ENCODE data around the gene MGAT5.

Gene MGAT5

DNA sequence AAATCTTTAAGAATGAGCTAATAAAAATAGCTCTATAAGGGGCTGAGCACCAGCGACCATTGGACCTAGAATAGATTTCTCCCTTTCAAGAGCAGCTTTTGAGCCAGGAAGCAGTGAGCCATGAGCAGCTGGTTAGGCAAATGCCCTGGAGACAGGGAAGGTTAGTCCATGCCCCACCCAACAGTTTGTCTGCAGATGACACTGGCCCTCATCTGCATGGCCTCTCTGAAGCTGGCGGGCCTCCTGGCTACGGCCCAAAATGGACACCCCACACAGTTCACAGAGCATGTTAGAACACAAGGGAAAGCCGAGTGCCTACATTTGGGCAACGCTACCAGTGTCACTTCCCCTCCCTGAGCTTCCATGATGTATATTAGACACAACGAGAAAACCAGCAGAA lies 201.1 kb downstream of the MGAT5 start:
- no peak overlapping the region for H3K4me3 ChIP-seq (ENCODE audit: low read length)
- TF ChIP-seq ZNF274 (IDR thresholded peaks at IDR 0.05; ENCODE audit: low read depth, low read length): no peak

DNA sequence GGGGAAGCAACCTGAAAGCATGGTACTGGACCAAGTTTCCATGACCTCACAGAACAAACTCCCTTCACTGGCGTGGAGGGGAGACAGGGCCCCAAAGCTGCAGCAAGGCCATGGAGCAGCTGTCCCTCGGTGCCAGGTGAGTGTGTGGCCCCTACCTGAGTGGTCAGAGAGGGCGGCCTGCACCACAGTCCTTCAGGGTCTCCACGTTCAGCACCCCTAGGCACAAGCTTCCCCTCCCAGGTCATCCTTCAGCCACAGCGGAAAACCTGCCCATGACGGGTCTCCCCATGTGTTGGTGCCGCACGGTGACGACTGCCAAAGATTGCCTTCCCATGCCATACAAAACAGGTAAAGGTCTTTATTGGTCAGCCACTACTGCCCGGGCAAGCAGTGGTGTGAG lies 201.6 kb downstream of the MGAT5 start:
- H3K4me3 ChIP-seq (ENCODE audit: low read length): no peak overlapping the region
- no peak for TF ChIP-seq ZNF274 (IDR thresholded peaks at IDR 0.05; ENCODE audit: low read depth, low read length)

- no peak for TF ChIP-seq ZNF274 (IDR thresholded peaks at IDR 0.05; ENCODE audit: low read depth, low read length)
- H3K4me3 ChIP-seq (ENCODE audit: low read length): no peak overlapping the region
Observed at GRCh38 chr2:134457353-134457752, 203.5 kb downstream of the MGAT5 start.

- no peak overlapping the region for H3K4me3 ChIP-seq (ENCODE audit: low read length)
- TF ChIP-seq ZNF274 (IDR thresholded peaks at IDR 0.05; ENCODE audit: low read depth, low read length): no peak
Observed at GRCh38 chr2:134457765-134458472, 204.0 kb downstream of the MGAT5 start.

GRCh38 chr2:134458473-134458853 lies 204.6 kb downstream of the MGAT5 start:
- H3K4me3 ChIP-seq (ENCODE audit: low read length): no peak overlapping the region
- no peak for TF ChIP-seq ZNF274 (IDR thresholded peaks at IDR 0.05; ENCODE audit: low read depth, low read length)

DNA sequence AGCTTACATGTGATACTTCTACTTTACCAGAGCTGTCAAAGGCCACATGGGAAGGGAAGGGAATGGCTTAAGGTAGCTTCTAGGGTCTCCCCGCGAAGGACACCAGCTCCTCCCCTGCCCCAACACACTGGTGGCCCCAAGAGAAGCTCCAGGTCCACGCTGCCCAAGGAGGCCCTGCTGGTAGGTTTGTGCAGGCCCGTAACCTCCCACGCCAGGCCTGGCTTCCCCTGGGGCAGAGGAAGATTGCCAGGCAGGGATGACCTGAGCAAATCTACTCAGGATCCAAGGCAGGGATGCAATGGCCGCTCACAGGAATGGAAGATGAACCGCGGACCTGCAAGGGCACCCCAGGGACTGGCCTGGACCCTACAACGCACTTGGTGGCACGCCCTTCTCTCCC lies 205.1 kb downstream of the MGAT5 start:
- TF ChIP-seq ZNF274 (IDR thresholded peaks at IDR 0.05; ENCODE audit: low read depth, low read length): no peak
- no peak overlapping the region for H3K4me3 ChIP-seq (ENCODE audit: low read length)

GRCh38 chr2:134459706-134460406 lies 206.0 kb downstream of the MGAT5 start:
- TF ChIP-seq ZNF274 (IDR thresholded peaks at IDR 0.05; ENCODE audit: low read depth, low read length): no peak
- no peak overlapping the region for H3K4me3 ChIP-seq (ENCODE audit: low read length)

- no peak for TF ChIP-seq ZNF274 (IDR thresholded peaks at IDR 0.05; ENCODE audit: low read depth, low read length)
- H3K4me3 ChIP-seq (ENCODE audit: low read length): no peak overlapping the region
Observed at GRCh38 chr2:134460583-134460998, 206.7 kb downstream of the MGAT5 start.

DNA sequence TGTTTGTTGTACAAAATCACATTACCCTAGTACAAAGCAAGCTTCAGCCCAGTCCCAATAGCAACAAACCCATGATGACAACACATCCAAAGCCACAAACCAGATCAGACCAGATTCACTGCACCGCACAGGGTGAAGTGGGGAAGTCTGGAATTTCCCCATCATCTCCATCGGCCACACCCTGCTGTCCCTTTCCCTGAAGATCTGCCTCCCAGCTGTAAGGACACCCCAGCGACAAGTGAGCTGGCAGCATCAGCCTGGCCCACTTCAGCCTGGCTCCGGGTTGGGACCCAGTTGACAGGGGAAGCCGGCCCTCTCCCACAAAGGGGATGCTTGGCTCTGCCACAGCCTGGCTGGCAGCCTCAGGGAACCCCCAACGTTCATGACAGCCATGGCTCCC lies 207.6 kb downstream of the MGAT5 start:
- no peak for TF ChIP-seq ZNF274 (IDR thresholded peaks at IDR 0.05; ENCODE audit: low read depth, low read length)

GRCh38 chr2:134462275-134462674 lies 208.4 kb downstream of the MGAT5 start:
- H3K4me3 ChIP-seq (ENCODE audit: low read length): no peak overlapping the region
- TF ChIP-seq ZNF274 (IDR thresholded peaks at IDR 0.05; ENCODE audit: low read depth, low read length): no peak

More for the DNA sequence above, 207.6 kb downstream of the MGAT5 start:
- no peak overlapping the region for H3K4me3 ChIP-seq (ENCODE audit: low read length)

DNA sequence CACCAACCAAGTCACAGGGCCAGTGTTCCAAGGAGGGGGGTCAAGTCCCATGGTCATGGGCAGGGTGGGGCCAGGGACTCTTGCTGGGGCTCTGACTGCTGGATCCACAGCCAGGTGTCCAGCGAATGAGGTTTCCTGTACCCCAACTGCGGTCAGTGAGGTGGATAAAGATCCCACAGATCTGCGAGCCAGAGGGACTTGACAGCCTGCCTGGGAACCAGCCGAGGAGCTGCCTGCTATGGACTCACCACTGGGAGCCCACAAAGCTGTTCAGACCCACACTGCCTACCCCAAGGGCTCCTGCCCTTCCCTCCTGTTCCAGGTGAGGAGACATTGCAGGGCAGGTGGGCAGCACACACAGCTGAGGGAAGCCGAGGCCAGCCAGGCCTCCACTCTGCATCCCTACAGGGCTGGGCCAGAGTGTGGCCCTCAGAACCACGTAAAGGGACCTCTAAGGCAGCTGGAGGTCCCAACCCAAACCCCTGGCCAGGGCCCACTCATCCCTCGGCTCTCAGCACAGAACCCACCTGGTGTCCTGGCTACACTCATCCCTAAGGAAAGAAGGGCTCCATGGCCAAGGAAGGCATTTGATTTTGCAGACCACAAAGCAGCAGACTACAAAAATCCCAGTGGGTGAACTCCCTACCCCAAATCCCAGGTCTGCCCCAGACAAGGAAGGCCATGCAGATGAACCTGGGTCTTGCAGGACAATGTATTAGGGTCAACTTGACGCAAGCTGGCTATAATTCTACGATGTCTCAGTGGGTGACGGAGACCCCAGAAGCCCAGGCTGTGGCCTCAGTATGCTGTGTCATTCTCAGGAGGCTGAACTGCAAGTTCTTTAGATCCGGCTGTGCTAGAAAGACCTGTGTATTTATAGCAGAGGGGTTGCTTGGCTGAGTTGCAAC lies 209.2 kb downstream of the MGAT5 start:
- no peak for TF ChIP-seq ZNF274 (IDR thresholded peaks at IDR 0.05; ENCODE audit: low read depth, low read length)
- H3K4me3 ChIP-seq (ENCODE audit: low read length): no peak overlapping the region

- no peak for TF ChIP-seq ZNF274 (IDR thresholded peaks at IDR 0.05; ENCODE audit: low read depth, low read length)
- H3K4me3 ChIP-seq (ENCODE audit: low read length): no peak overlapping the region
Observed at GRCh38 chr2:134463699-134464022, 209.8 kb downstream of the MGAT5 start.

DNA sequence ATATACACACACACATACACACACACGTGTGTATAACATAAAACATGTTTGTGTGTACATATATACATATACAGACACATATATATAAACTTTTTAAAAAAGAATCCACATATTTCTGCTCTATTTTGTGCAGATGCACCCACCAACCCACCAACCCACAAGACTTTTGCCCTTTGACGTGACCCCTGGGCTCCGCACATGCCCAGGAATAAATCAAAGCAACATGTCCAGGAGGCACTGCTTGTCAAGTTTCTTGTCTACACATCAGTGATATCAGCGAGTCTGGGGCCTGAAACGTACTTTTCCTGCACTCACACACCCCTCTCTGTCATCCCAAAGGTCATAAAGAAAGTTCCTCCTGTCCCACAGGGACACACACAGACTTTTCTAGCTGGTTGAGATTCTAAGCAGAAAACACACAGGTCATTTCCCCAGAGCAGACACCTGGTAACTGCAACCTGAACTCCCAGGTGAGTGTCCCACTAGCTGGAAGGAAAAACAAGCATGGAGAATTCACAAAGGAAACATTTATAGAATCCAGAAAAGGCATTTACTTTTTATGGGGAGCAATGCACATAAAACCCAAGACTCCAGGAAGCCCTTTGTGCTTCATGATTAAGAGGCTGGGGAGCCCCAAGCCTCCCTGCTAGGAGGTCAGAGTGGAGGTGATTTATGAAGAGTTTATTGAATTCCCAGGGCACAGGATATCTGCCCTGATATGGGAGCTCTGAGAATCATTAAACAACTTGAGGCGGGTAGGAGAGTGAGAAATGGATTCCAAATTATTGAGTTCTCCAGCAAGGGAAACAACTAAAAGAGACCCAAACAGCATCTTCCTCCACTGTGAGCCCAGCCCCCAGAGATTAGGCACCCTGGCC lies 211.6 kb downstream of the MGAT5 start:
- no peak overlapping the region for H3K4me3 ChIP-seq (ENCODE audit: low read length)
- no peak for TF ChIP-seq ZNF274 (IDR thresholded peaks at IDR 0.05; ENCODE audit: low read depth, low read length)

GRCh38 chr2:134466141-134466540 lies 212.3 kb downstream of the MGAT5 start:
- no peak for TF ChIP-seq ZNF274 (IDR thresholded peaks at IDR 0.05; ENCODE audit: low read depth, low read length)
- no peak overlapping the region for H3K4me3 ChIP-seq (ENCODE audit: low read length)

Measured in GM08714 (cell line).